ENCODE measurements around the gene GCNT1. TPM values are rescaled to one million over a fixed set of nuclear protein-coding genes. Genes with fewer than 3 reads are reported as not detected.
"Not testable (repeated sequence)": the region's sequence is repeated elsewhere in the genome, so short reads cannot be mapped to it uniquely, and the experiment has no call there.

The GCNT1 gene
- total and polyA plus RNA-seq, 2 experiments from 2014 or later, result 43.4 to 59.3 TPM

DNA sequence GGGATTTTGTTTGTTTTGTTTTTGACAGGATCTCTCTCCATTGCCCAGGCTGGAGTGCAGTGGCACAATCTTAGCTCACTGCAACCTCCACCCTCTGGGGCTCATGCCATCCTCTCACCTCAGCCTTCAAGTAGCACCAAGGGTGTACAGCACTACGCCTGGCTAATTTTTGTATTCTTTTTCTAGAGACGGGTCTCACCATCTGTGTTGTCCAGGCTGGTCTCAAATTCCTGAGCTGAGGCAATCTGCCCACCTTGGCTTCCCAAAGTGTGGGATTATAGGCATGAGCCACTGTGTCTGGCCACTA lies 7.3 kb downstream of the GCNT1 start:
- Histone ChIP-seq H3K27ac (no peak overlapping the region), H3K36me3 (replicated peaks; ENCODE audit: insufficient read depth, low read depth) (no peaks in the 10 kb centered on the region), H3K4me3 (no peak overlapping the region), H3K9me2 (replicated peaks; ENCODE audit: insufficient read depth) (no peaks in the 10 kb centered on the region), H3K9me3 (ENCODE audit: low read depth) (no peaks in the 10 kb centered on the region), H3K4me1 (ENCODE audit: insufficient read depth) (peaks cover 12% of the 10 kb centered on the region), H3K4me2 (no peak overlapping the region), H2AFZ (no peak overlapping the region), H3K27me3 (no peaks in the 10 kb centered on the region), H3K79me2 (peaks cover 94% of the 10 kb centered on the region), H4K20me1 (ENCODE audit: insufficient read depth, poor library complexity, severe bottlenecking) (no peaks in the 10 kb centered on the region)
- DNase-seq (ENCODE audit: low spot score), result no peak
- TF ChIP-seq EZH2 (IDR thresholded peaks at IDR 0.05; ENCODE audit: borderline replicate concordance) (no peak), EZH2phosphoT487 (IDR thresholded peaks at IDR 0.05; ENCODE audit: low read depth, severe bottlenecking, unreplicated experiment) (no peak)
- TF ChIP-seq, protein P1, sequence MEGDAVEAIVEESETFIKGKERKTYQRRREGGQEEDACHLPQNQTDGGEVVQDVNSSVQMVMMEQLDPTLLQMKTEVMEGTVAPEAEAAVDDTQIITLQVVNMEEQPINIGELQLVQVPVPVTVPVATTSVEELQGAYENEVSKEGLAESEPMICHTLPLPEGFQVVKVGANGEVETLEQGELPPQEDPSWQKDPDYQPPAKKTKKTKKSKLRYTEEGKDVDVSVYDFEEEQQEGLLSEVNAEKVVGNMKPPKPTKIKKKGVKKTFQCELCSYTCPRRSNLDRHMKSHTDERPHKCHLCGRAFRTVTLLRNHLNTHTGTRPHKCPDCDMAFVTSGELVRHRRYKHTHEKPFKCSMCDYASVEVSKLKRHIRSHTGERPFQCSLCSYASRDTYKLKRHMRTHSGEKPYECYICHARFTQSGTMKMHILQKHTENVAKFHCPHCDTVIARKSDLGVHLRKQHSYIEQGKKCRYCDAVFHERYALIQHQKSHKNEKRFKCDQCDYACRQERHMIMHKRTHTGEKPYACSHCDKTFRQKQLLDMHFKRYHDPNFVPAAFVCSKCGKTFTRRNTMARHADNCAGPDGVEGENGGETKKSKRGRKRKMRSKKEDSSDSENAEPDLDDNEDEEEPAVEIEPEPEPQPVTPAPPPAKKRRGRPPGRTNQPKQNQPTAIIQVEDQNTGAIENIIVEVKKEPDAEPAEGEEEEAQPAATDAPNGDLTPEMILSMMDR (IDR thresholded peaks at IDR 0.05; ENCODE audit: poor library complexity), result no peak
- 92% methylated on average over 2 of the region's 2 CpGs for WGBS (ENCODE audit: low lambda C conversion rate, missing lambda C conversion rate)

DNA sequence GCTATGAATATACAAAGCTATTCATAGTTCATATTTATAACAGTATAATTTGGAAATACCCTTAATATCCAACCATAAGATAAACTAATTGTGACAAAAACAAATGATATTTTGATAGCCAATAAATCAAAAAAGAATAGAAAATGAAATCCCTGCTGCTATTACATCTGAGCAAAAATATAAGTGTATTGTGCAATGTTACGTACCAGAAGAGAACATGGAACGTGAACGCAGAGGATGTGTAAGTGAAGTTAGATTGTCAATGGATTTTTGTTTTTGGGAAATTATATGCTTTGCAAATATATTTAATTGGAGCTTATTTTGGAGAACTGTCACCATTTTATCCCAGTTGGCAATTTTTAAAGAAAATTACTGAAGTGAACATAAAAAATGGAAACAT lies 15.4 kb downstream of the GCNT1 start:
- Histone ChIP-seq H3K4me2 (no peak overlapping the region), H3K27me3 (no peaks in the 10 kb centered on the region), H3K4me1 (ENCODE audit: insufficient read depth) (peaks cover 27% of the 10 kb centered on the region), H2AFZ (no peak overlapping the region), H4K20me1 (ENCODE audit: insufficient read depth, poor library complexity, severe bottlenecking) (no peaks in the 10 kb centered on the region), H3K9me2 (replicated peaks; ENCODE audit: insufficient read depth) (no peaks in the 10 kb centered on the region), H3K79me2 (peaks cover 75% of the 10 kb centered on the region), H3K36me3 (replicated peaks; ENCODE audit: insufficient read depth, low read depth) (no peaks in the 10 kb centered on the region), H3K27ac (no peak overlapping the region), H3K4me3 (no peak overlapping the region), H3K9me3 (ENCODE audit: low read depth) (no peaks in the 10 kb centered on the region)
- TF ChIP-seq, protein P1 (IDR thresholded peaks at IDR 0.05; ENCODE audit: poor library complexity), result no peak
- no peak for TF ChIP-seq EZH2 (IDR thresholded peaks at IDR 0.05; ENCODE audit: borderline replicate concordance)
- TF ChIP-seq EZH2phosphoT487 (IDR thresholded peaks at IDR 0.05; ENCODE audit: low read depth, severe bottlenecking, unreplicated experiment), result no peak
- WGBS (ENCODE audit: low lambda C conversion rate, missing lambda C conversion rate), result 97% methylated on average over 3 of the region's 3 CpGs
- DNase-seq (ENCODE audit: low spot score), result no peak

DNA sequence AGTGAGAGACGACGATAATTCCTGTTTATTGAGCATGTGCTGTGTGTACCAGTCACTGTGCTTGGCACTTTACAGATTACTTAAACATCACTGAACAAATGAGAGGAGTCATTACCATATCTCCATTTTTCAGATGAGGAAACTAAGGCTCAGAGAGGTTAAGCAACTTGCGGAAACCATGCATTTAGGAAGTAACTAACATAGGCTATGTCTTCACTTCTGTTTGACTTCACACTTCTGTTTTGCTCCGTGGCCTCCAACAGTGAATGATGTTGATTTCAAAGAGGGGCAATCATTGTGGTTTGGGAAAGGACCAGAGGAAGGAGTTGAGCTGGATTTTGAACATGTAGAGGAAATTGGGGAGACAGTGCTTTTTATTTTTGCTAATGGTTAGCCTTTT lies 16.7 kb downstream of the GCNT1 start:
- Histone ChIP-seq H3K36me3 (replicated peaks; ENCODE audit: insufficient read depth, low read depth) (no peaks in the 10 kb centered on the region), H2AFZ (no peak overlapping the region), H3K4me1 (ENCODE audit: insufficient read depth) (peaks cover 25% of the 10 kb centered on the region), H3K4me3 (no peak overlapping the region), H3K9me2 (replicated peaks; ENCODE audit: insufficient read depth) (no peaks in the 10 kb centered on the region), H3K79me2 (peaks cover 68% of the 10 kb centered on the region), H3K27me3 (no peaks in the 10 kb centered on the region), H3K27ac (no peak overlapping the region), H3K4me2 (no peak overlapping the region), H4K20me1 (ENCODE audit: insufficient read depth, poor library complexity, severe bottlenecking) (no peaks in the 10 kb centered on the region), H3K9me3 (ENCODE audit: low read depth) (no peaks in the 10 kb centered on the region)
- TF ChIP-seq EZH2 (IDR thresholded peaks at IDR 0.05; ENCODE audit: borderline replicate concordance) (no peak), EZH2phosphoT487 (IDR thresholded peaks at IDR 0.05; ENCODE audit: low read depth, severe bottlenecking, unreplicated experiment) (no peak)
- TF ChIP-seq, protein P1 (IDR thresholded peaks at IDR 0.05; ENCODE audit: poor library complexity), result no peak
- 87% methylated on average over 4 of the region's 4 CpGs for WGBS (ENCODE audit: low lambda C conversion rate, missing lambda C conversion rate)
- no peak for DNase-seq (ENCODE audit: low spot score)

DNA sequence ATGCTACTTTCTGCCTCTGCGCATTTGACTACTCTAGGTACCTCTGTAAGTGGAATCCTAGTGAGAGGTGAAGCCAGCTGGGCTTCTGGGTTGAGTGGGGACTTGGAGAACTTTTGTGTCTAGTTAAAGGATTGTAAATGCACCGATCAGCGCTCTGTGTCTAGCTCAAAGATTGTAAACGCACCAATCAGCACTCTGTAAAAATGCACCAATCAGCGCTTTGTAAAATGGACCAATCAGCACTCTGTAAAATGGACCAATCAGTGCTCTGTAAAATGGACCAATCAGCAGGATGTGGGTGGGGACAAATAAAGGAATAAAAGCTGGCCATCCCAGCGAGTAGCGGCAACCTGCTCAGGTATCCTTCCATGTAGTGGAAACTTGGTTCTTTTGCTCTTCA lies 18.8 kb downstream of the GCNT1 start:
- H3K4me2 ChIP-seq; H3K4me1 ChIP-seq (ENCODE audit: insufficient read depth); H3K4me3 ChIP-seq; H3K27me3 ChIP-seq; DNase-seq (ENCODE audit: low spot score); H3K27ac ChIP-seq; H3K36me3 ChIP-seq (replicated peaks; ENCODE audit: insufficient read depth, low read depth); H3K9me2 ChIP-seq (replicated peaks; ENCODE audit: insufficient read depth); H2AFZ ChIP-seq; H3K9me3 ChIP-seq (ENCODE audit: low read depth); H4K20me1 ChIP-seq (ENCODE audit: insufficient read depth, poor library complexity, severe bottlenecking): not testable (repeated sequence)
- H3K79me2 ChIP-seq, result peaks cover 67% of the 10 kb centered on the region
- WGBS (ENCODE audit: low lambda C conversion rate, missing lambda C conversion rate), result 85% methylated on average over 7 of the region's 7 CpGs
